Muscle layer of colon (tissue), 2 donors: ENCODE measurements around the gene SEL1L2.

Source experiments
- H3K27ac ChIP-seq: one replicate; pipeline ENCODE4 v1.7.0; 2013; ENCODE audit warnings: low read depth, mild to moderate bottlenecking, low read length, moderate library complexity
- H3K27me3 ChIP-seq, 2 donors: one replicate each; pipeline ENCODE4 v1.7.0; 2013; ENCODE audit warnings: low read length in 2 of 2, mild to moderate bottlenecking in 2 of 2; ENCODE audit not compliant: insufficient read depth in 2 of 2, control insufficient read depth in 1 of 2
- H3K36me3 ChIP-seq: one replicate; pipeline ENCODE4 v1.7.0; 2013; ENCODE audit warnings: mild to moderate bottlenecking, low read length; ENCODE audit not compliant: insufficient read depth
- H3K4me1 ChIP-seq: one replicate; pipeline ENCODE4 v1.7.0; 2013; ENCODE audit warnings: mild to moderate bottlenecking, low read length; ENCODE audit not compliant: insufficient read depth
- H3K4me3 ChIP-seq, 2 donors: one replicate each; pipeline ENCODE4 v1.7.0; 2013; ENCODE audit warnings: low read length in 2 of 2, low read depth in 1 of 2, mild to moderate bottlenecking in 1 of 2, moderate library complexity in 1 of 2
- H3K9ac ChIP-seq: one replicate; pipeline ENCODE4 v1.7.0; 2013; ENCODE audit warnings: low read length
- H3K9me3 ChIP-seq: one replicate; pipeline ENCODE4 v1.7.0; 2013; ENCODE audit warnings: mild to moderate bottlenecking, low read length
- donor health status: abdominal sarcoma.
- donor health status: Adenocarcinoma of cecum.

SEL1L2 gene

GRCh38 chr20:13891575-13891974 lies 98.8 kb downstream of the SEL1L2 start:
- Histone ChIP-seq H3K9ac (no peak overlapping the region), H3K9me3 (no peaks in the 10 kb centered on the region), H3K4me1 (no peaks in the 10 kb centered on the region), H3K36me3 (no peaks in the 10 kb centered on the region), H3K27me3 (no peaks in the 10 kb centered on the region), H3K4me3 (no peak overlapping the region), H3K27ac (no peak overlapping the region)

- no peaks in the 10 kb centered on the region for H3K36me3 ChIP-seq
- peaks cover 9% of the 10 kb centered on the region for H3K4me1 ChIP-seq
- H3K4me3 ChIP-seq: no peak overlapping the region
- no peak overlapping the region for H3K27ac ChIP-seq
- no peaks in the 10 kb centered on the region for H3K9me3 ChIP-seq
- H3K9ac ChIP-seq: no peak overlapping the region
- H3K27me3 ChIP-seq: no peaks in the 10 kb centered on the region
These were observed 105.6 kb downstream of the SEL1L2 start for GRCh38 chr20:13884803-13885202.

GRCh38 chr20:13883425-13883824 lies 107.0 kb downstream of the SEL1L2 start:
- Histone ChIP-seq H3K9me3 (no peaks in the 10 kb centered on the region), H3K36me3 (no peaks in the 10 kb centered on the region), H3K27ac (no peak overlapping the region), H3K9ac (no peak overlapping the region), H3K27me3 (no peaks in the 10 kb centered on the region), H3K4me3 (no peak overlapping the region), H3K4me1 (peaks cover 16% of the 10 kb centered on the region)

- H3K9ac ChIP-seq: no peak overlapping the region
- H3K27ac ChIP-seq: peak overlapping the region; percentile 74
- no peaks in the 10 kb centered on the region for H3K9me3 ChIP-seq
- no peaks in the 10 kb centered on the region for H3K27me3 ChIP-seq
- no peaks in the 10 kb centered on the region for H3K36me3 ChIP-seq
- peaks cover 56% of the 10 kb centered on the region for H3K4me1 ChIP-seq
- no peak overlapping the region for H3K4me3 ChIP-seq
These were observed 111.8 kb downstream of the SEL1L2 start for GRCh38 chr20:13878566-13878965.

- Histone ChIP-seq H3K27ac (peak overlapping the region; percentile 74), H3K9ac (no peak overlapping the region), H3K4me3 (no peak overlapping the region)
These were observed 112.6 kb downstream of the SEL1L2 start for GRCh38 chr20:13877793-13878192.

GRCh38 chr20:13875265-13875811 lies 115.1 kb downstream of the SEL1L2 start:
- Histone ChIP-seq H3K9me3 (no peaks in the 10 kb centered on the region), H3K9ac (no peak overlapping the region), H3K36me3 (no peaks in the 10 kb centered on the region), H3K27ac (peak overlapping the region; percentile 39), H3K4me3 (no peak overlapping the region), H3K4me1 (peaks cover 50% of the 10 kb centered on the region), H3K27me3 (no peaks in the 10 kb centered on the region)

More at GRCh38 chr20:13877793-13878192, 112.6 kb downstream of the SEL1L2 start:
- H3K27me3 ChIP-seq: no peaks in the 10 kb centered on the region
- no peaks in the 10 kb centered on the region for H3K9me3 ChIP-seq
- H3K36me3 ChIP-seq: no peaks in the 10 kb centered on the region
- peaks cover 50% of the 10 kb centered on the region for H3K4me1 ChIP-seq

GRCh38 chr20:13874394-13875157 lies 115.8 kb downstream of the SEL1L2 start:
- no peak overlapping the region for H3K4me3 ChIP-seq
- peaks cover 50% of the 10 kb centered on the region for H3K4me1 ChIP-seq
- H3K9me3 ChIP-seq: no peaks in the 10 kb centered on the region
- peak overlapping the region; percentile 42 for H3K27ac ChIP-seq
- H3K9ac ChIP-seq: no peak overlapping the region
- H3K27me3 ChIP-seq: no peaks in the 10 kb centered on the region
- H3K36me3 ChIP-seq: no peaks in the 10 kb centered on the region

DNA sequence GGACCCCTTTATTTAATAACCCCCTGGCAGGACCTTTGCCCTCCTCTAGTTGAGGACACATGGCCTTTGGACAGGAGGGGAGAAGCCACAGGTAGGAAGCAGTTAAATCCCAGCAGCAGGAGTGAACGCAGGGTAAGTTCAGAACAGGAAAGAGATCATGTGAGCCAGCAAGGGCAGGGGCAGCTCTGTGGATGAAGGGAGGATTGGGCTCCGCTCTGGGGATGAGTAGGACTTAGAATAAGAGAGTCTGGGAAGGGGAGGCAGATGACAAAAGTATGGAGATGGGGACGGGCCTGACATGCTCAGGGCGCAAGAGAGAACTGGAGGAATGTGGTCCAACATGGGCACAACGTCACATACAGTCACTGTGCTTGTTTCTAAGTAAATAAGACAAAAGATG lies 116.6 kb downstream of the SEL1L2 start:
- Histone ChIP-seq H3K36me3 (no peaks in the 10 kb centered on the region), H3K27ac (no peak overlapping the region), H3K27me3 (no peaks in the 10 kb centered on the region), H3K9me3 (no peaks in the 10 kb centered on the region), H3K4me1 (peaks cover 47% of the 10 kb centered on the region), H3K9ac (no peak overlapping the region), H3K4me3 (no peak overlapping the region)

- Histone ChIP-seq H3K36me3 (no peaks in the 10 kb centered on the region), H3K4me3 (no peak overlapping the region), H3K4me1 (peaks cover 31% of the 10 kb centered on the region), H3K27me3 (no peaks in the 10 kb centered on the region), H3K9me3 (no peaks in the 10 kb centered on the region), H3K27ac (peak overlapping the region; percentile 37), H3K9ac (no peak overlapping the region)
These were observed 120.2 kb downstream of the SEL1L2 start for GRCh38 chr20:13870170-13870748.

DNA sequence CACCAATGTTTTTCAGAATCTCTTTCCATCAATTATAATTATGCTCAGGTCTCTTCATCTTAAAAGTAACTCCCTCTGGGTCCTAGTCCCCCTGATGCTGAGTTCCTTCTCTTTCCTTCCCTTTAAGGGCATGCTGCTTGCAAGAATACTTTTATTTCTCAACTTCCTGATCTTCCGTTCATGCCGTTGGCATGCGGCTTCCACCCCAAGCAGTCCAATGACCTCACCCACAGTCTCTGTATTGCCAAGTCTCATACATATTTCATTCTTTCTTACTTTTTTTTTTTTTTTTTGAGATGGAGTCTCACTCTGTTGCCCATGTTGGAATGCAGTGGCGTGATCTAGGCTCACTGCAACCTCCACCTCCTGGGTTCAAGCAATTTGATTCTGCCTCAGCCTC lies 122.1 kb downstream of the SEL1L2 start:
- Histone ChIP-seq H3K4me3 (no peak overlapping the region), H3K9ac (no peak overlapping the region), H3K4me1 (peaks cover 18% of the 10 kb centered on the region), H3K36me3 (no peaks in the 10 kb centered on the region), H3K9me3 (no peaks in the 10 kb centered on the region), H3K27me3 (no peaks in the 10 kb centered on the region), H3K27ac (no peak overlapping the region)

DNA sequence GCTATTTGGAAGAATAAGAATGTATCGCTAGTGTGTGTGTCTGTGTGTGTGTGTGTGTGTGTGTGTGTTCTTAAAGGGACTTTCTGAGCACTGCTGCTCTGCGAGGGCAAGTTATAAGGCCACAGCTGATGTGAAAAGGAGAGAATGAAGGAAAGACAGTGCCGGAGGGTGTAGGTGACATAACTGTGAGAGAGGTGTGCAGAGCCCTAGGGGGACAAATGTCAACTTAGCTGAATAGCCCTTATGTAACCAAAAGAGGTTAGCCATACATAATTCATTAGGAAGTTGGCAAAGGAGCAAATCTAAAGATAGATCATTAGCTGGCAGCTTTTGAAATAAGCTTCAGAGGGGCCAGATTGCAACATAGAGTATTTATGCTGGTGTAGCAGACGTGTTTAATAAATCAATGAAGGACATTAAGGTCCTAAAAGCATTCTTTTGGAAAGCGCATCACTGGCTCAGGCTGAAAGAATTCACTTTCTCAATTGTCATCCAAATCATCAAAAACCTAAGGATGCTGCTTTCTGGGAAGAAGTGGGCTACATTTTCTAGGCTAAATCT lies 124.5 kb downstream of the SEL1L2 start:
- Histone ChIP-seq H3K9me3 (no peaks in the 10 kb centered on the region), H3K27ac (peak overlapping the region; percentile 74), H3K27me3 (no peaks in the 10 kb centered on the region), H3K4me3 (no peak overlapping the region), H3K36me3 (no peaks in the 10 kb centered on the region), H3K4me1 (peaks cover 18% of the 10 kb centered on the region), H3K9ac (no peak overlapping the region)
